ENCODE measurements around the gene ASIC2.

GRCh38 chr17:33135691-33136090, 157.4 kb downstream of the ASIC2 start:
- TF ChIP-seq CTCF (IDR thresholded peaks at IDR 0.05; ENCODE audit: insufficient read depth, low read depth, low read length) (no peak), EZH2 (IDR thresholded peaks at IDR 0.05; ENCODE audit: insufficient read depth, low read length) (no peak)

Measured in astrocyte (in vitro differentiated cells and primary cell).